SK-N-SH (cell line): ENCODE measurements around the gene ADAMTS15. TPM values are rescaled to one million over a fixed set of nuclear protein-coding genes. Genes with fewer than 3 reads are reported as not detected.

Experiments used
- CTCF ChIA-PET: fragments of 300-600, 350-600 bp; formaldehyde crosslinking; extraction: SDS; loops from one replicate; lab custom pipeline; 2021; lab: Yijun Ruan, JAX
- POLR2A ChIA-PET: fragments of 350-600 bp; sonication (Branson Sonifier 250); formaldehyde crosslinking; extraction: SDS; loops from one replicate; lab custom pipeline; 2020; ENCODE audit warnings: antibody characterized with exemption, inconsistent platforms; lab: Yijun Ruan, JAX
- DNase-seq: peaks from one replicate; pipeline ENCODE4 v3.0.0; 2012
- H2AFZ ChIP-seq: fragments of 200-600 bp; sonication (generic); 2 replicates; pipeline ENCODE4 v1.8.1; 2016; ENCODE audit warnings: antibody characterized with exemption, mild to moderate bottlenecking, low read depth
- H3F3A ChIP-seq: fragments of 200-600 bp; sonication (generic); replicated peaks from 2 replicates; pipeline ENCODE3; 2016; ENCODE audit warnings: antibody characterized with exemption, mild to moderate bottlenecking; ENCODE audit not compliant: insufficient read depth
- H3K27ac ChIP-seq, 2 experiments: fragments of 200-500 bp in 1 of 2; fragments of 200-600 bp in 1 of 2; sonication (Bioruptor generic) in 1 of 2; sonication (generic), shearing (Covaris generic) in 1 of 2; 2 replicates each; pipeline versions ENCODE4 v1.5.1 to v1.6.1; 2014 to 2016; ENCODE audit warnings: low read depth in 2 of 2, inconsistent platforms in 1 of 2, low read length in 1 of 2, mild to moderate bottlenecking in 1 of 2, mixed read lengths in 1 of 2
- H3K27me3 ChIP-seq: fragments of 200-600 bp; sonication (generic), shearing (Covaris generic); 2 replicates; pipeline ENCODE4 v1.6.1; 2016; ENCODE audit warnings: mixed run types; ENCODE audit not compliant: insufficient read depth
- H3K36me3 ChIP-seq, 2 experiments: fragments of 200-500 bp in 1 of 2; fragments of 200-600 bp in 1 of 2; sonication (Bioruptor generic) in 1 of 2; sonication (generic) in 1 of 2; replicated peaks in 1 of 2; 2 replicates each; pipeline versions ENCODE3 to v1.5.1; 2014 to 2016; ENCODE audit warnings: low read length in 1 of 2, mild to moderate bottlenecking in 1 of 2; ENCODE audit not compliant: insufficient read depth in 2 of 2, control insufficient read depth in 1 of 2
- H3K4me1 ChIP-seq, 2 experiments: fragments of 200-500 bp in 1 of 2; fragments of 200-600 bp in 1 of 2; sonication (Bioruptor generic) in 1 of 2; sonication (generic), shearing (Covaris generic) in 1 of 2; 2 replicates each; pipeline versions ENCODE4 v1.5.1 to v1.6.1; 2014 to 2016; ENCODE audit warnings: low read depth in 1 of 2, low read length in 1 of 2, mixed run types in 1 of 2; ENCODE audit not compliant: insufficient read depth in 2 of 2, control insufficient read depth in 1 of 2
- H3K4me2 ChIP-seq: fragments of 200-600 bp; sonication (generic), shearing (Covaris generic); 2 replicates; pipeline ENCODE4 v1.6.1; 2017; ENCODE audit warnings: mixed run types
- H3K4me3 ChIP-seq, 2 experiments: fragments of 200-500 bp in 1 of 2; fragments of 200-600 bp in 1 of 2; sonication (Bioruptor generic) in 1 of 2; sonication (generic), shearing (Covaris generic) in 1 of 2; 2 replicates each; pipeline versions ENCODE4 v1.5.1 to v1.8.1; 2014 to 2016; ENCODE audit warnings: low read depth in 2 of 2, inconsistent platforms in 1 of 2, low read length in 1 of 2, mild to moderate bottlenecking in 1 of 2, mixed read lengths in 1 of 2, moderate library complexity in 1 of 2
- H3K79me2 ChIP-seq: fragments of 200-600 bp; sonication (generic); 2 replicates; pipeline ENCODE4 v1.8.1; 2017; ENCODE audit warnings: mild to moderate bottlenecking; ENCODE audit not compliant: insufficient read depth
- H3K9ac ChIP-seq: fragments of 200-600 bp; sonication (generic); 2 replicates; pipeline ENCODE4 v1.6.1; 2017; ENCODE audit warnings: mixed run types
- H3K9me2 ChIP-seq: fragments of 200-600 bp; sonication (generic); 2 replicates; pipeline ENCODE4 v1.6.1; 2017; ENCODE audit warnings: mixed run types
- H3K9me3 ChIP-seq: fragments of 200-600 bp; sonication (generic); 2 replicates; pipeline ENCODE4 v1.6.1; 2017; ENCODE audit warnings: mixed run types, mild to moderate bottlenecking, moderate library complexity
- H4K20me1 ChIP-seq: fragments of 200-600 bp; sonication (generic); 2 replicates; pipeline ENCODE4 v1.6.1; 2017; ENCODE audit warnings: mild to moderate bottlenecking, mixed run types; ENCODE audit not compliant: insufficient read depth
- CTCF ChIP-seq: fragments of 200-600 bp; sonication (generic); IDR thresholded peaks from 2 replicates; pipeline ENCODE4 v1.6.1; 2017; ENCODE audit warnings: antibody characterized with exemption, mild to moderate bottlenecking, moderate library complexity
- ELF1 ChIP-seq: IDR thresholded peaks from 2 replicates; pipeline ENCODE4 v1.4.0; 2012
- FOSL2 ChIP-seq: IDR thresholded peaks from 2 replicates; pipeline ENCODE4 v1.4.0; 2012; ENCODE audit warnings: low read depth, mild to moderate bottlenecking, moderate library complexity, borderline replicate concordance
- FOXJ3 ChIP-seq: sonication (generic); formaldehyde crosslinking; IDR thresholded peaks from 2 replicates; pipeline ENCODE4 v1.5.1; 2020; ENCODE audit warnings: mild to moderate bottlenecking, missing genetic modification reagents
- GATA2 ChIP-seq: sonication (generic); formaldehyde crosslinking; IDR thresholded peaks from 2 replicates; pipeline ENCODE4 v1.5.0; 2020; ENCODE audit warnings: mild to moderate bottlenecking, missing genetic modification reagents
- MAX ChIP-seq: IDR thresholded peaks from 2 replicates; pipeline ENCODE4 v1.4.0; 2012; ENCODE audit warnings: low read depth
- NRF1 ChIP-seq: IDR thresholded peaks from 2 replicates; pipeline ENCODE4 v1.6.1; 2012; ENCODE audit warnings: low read depth, mild to moderate bottlenecking, low read length
- PBX3 ChIP-seq: IDR thresholded peaks from 2 replicates; pipeline ENCODE4; 2012
- POLR2AphosphoS5 ChIP-seq: IDR thresholded peaks from 2 replicates; pipeline ENCODE4 v1.6.1; 2012; ENCODE audit warnings: low read depth, low read length
- RCOR1 ChIP-seq: fragments of 150-350 bp; IDR thresholded peaks from 2 replicates; pipeline ENCODE4 v1.6.1; 2017; ENCODE audit warnings: antibody characterized with exemption, low read length
- RFX5 ChIP-seq: IDR thresholded peaks from 2 replicates; pipeline ENCODE4 v1.6.1; 2012; ENCODE audit warnings: mild to moderate bottlenecking, improper control_type of control experiment, low read length
- SMC3 ChIP-seq: IDR thresholded peaks from 2 replicates; pipeline ENCODE4 v1.6.1; 2012; ENCODE audit warnings: low read depth, low read length, improper control_type of control experiment
- TAF1 ChIP-seq: IDR thresholded peaks from 2 replicates; pipeline ENCODE4 v1.6.1; 2012; ENCODE audit warnings: low read depth, mild to moderate bottlenecking, low read length, moderate library complexity, borderline replicate concordance
- TCF12 ChIP-seq: IDR thresholded peaks from 2 replicates; pipeline ENCODE4 v1.4.0; 2012
- TEAD4 ChIP-seq: IDR thresholded peaks from 2 replicates; pipeline ENCODE4 v1.4.0; 2012; ENCODE audit warnings: mild to moderate bottlenecking, borderline replicate concordance; ENCODE audit not compliant: insufficient read depth
- USF1 ChIP-seq: IDR thresholded peaks from 2 replicates; pipeline ENCODE4 v1.4.0; 2012; ENCODE audit warnings: low read depth, borderline replicate concordance
- USF2 ChIP-seq: fragments of 150-350 bp; IDR thresholded peaks from 2 replicates; pipeline ENCODE4 v1.6.1; 2017; ENCODE audit warnings: antibody characterized with exemption, low read length, low read depth, borderline replicate concordance
- ZBTB33 ChIP-seq: IDR thresholded peaks from 2 replicates; pipeline ENCODE4 v1.4.0; 2012; ENCODE audit warnings: low read depth, borderline replicate concordance
- WGBS: methylation state at CpG from one replicate; pipeline ENCODE4 v1.1.6; 2017; ENCODE audit warnings: low lambda C conversion rate; 5-methylcytosine and 5-hydroxymethylcytosine counted together
- polyA plus RNA-seq, 3 experiments: library from polyadenylated mRNA; depleted of rRNA; stranded (reverse); fragments of >200 nt; gene quantifications; 2 replicates each; pipeline ENCODE4 v1.2.3, GENCODE V29; 2012

Gene ADAMTS15
- polyA plus RNA-seq, 1 of the 3 experiments (the other 2 are of a cell fraction): 1.1 TPM

GRCh38 chr11:130470832-130471706 lies 22.6 kb downstream of the ADAMTS15 start:
- no peaks in the 10 kb centered on the region for H3K9me3 ChIP-seq
- H3K4me2 ChIP-seq: no peak overlapping the region
- ChIA-PET POLR2A (no interaction called here), CTCF (interaction anchor here (0.6 to 1.4 kb wide), 3 partner anchors 12 to 391 kb away, joined by 3 to 4 read pairs (median 4); no protein-coding TSS in a partner anchor)
- no peaks in the 10 kb centered on the region for H3K79me2 ChIP-seq
- no peaks in the 10 kb centered on the region for H3K36me3 ChIP-seq
- H3F3A ChIP-seq: no peaks in the 10 kb centered on the region
- TF ChIP-seq RCOR1 (no peak), TEAD4 (no peak), USF1 (no peak), NRF1 (no peak), ZBTB33 (no peak), POLR2AphosphoS5 (no peak), FOXJ3 (no peak), TAF1 (no peak), GATA2 (CRISPR knock-in tag) (no peak), SMC3 (no peak), PBX3 (no peak), RFX5 (no peak), CTCF (no peak), ELF1 (no peak), TCF12 (no peak), FOSL2 (no peak), MAX (no peak), USF2 (no peak)
- H2AFZ ChIP-seq: no peak overlapping the region
- H3K27me3 ChIP-seq: no peaks in the 10 kb centered on the region
- no peak overlapping the region for H3K9ac ChIP-seq
- no peaks in the 10 kb centered on the region for H4K20me1 ChIP-seq
- no peaks in the 10 kb centered on the region for H3K4me1 ChIP-seq
- H3K27ac ChIP-seq: no peak overlapping the region
- no peaks in the 10 kb centered on the region for H3K9me2 ChIP-seq
- H3K4me3 ChIP-seq: no peak overlapping the region
- 82% methylated on average over 20 of the region's 20 CpGs for WGBS
- DNase-seq: no peak
